ENCODE data around the gene COA6.

Gene COA6

DNA sequence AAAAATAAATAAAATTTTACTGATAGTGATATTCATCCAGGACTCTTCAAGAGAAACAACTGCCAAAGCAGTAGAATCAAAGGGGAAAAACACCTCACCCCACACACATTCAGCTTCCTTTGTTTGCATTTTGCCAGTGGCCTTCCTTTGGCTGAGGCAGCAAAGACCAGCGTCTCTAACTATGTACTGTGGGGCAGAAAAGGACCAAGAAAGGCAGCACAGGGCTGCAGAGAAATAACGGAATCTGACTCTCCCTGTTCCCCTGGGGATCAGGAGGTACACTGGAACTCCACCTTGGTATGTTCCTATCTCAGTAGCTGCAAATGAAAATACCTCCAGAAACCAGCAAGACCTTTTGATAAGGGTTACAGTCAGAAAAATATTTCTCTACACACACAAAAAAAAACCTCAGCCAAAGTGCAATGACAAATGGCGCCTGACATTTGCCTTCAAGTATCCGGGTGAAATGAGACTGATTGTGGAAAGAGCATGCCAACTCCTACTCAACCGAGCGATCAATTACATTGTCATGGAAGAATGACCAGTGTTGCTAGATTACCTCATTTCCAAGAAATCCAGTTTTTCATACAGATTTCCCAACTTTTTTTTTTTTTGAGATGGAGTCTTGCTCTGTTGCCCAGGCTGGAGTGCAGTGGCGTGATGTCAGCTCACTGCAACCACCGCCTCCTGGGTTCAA lies 54.8 kb downstream of the COA6 start:
- ATAC-seq, result no peak
- TF ChIP-seq ESRRG (CRISPR knock-in tag; IDR thresholded peaks at IDR 0.05) (no peak), ZNF565 (CRISPR knock-in tag; conservative IDR thresholded peaks at IDR 0.05; ENCODE audit: low read depth) (no peak)

DNA sequence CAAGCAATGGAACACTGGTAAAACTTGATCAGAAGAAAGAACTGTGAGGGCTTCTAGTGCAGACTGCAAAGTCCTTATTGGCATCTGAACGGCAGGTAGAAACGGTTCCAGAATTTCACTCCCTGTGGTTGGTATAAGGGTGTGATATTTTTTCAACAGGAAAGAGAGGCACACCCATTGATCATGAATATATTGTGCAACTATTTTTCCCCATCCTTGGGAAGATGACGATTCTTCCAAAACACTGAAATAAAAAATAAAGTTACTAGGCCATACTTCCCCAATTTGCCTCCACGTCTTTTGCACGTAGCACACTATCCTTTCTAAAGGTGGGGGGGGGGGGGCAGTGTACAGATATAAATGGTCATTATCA lies 56.2 kb downstream of the COA6 start:
- TF ChIP-seq, protein P1, sequence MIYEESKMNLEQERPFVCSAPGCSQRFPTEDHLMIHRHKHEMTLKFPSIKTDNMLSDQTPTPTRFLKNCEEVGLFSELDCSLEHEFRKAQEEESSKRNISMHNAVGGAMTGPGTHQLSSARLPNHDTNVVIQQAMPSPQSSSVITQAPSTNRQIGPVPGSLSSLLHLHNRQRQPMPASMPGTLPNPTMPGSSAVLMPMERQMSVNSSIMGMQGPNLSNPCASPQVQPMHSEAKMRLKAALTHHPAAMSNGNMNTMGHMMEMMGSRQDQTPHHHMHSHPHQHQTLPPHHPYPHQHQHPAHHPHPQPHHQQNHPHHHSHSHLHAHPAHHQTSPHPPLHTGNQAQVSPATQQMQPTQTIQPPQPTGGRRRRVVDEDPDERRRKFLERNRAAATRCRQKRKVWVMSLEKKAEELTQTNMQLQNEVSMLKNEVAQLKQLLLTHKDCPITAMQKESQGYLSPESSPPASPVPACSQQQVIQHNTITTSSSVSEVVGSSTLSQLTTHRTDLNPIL (CRISPR knock-in tag; IDR thresholded peaks at IDR 0.05; ENCODE audit: low read depth), result no peak
- no peak for ATAC-seq

DNA sequence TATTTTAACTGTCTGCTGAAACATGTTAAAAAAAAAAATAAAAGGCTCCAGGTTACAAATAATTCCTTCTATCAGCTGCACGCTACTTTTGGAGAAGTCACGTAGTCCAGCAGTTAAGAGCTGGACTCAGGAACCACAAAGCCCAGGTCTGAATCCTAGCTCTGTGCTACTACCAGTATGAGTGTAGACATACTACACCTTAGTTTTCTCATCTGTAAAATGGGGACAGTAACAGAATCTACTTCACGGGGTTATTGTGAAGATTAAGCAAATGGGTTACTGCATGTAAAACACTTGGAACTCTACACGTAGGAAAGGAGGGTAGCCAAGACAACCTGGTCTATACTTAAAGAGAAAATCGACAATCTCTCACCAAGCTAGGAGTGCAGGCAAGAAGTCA lies 57.4 kb downstream of the COA6 start:
- TF ChIP-seq RARB (CRISPR knock-in tag; IDR thresholded peaks at IDR 0.05) (no peak), PPARA (CRISPR knock-in tag; IDR thresholded peaks at IDR 0.05; ENCODE audit: borderline replicate concordance) (no peak), OSR1 (CRISPR knock-in tag; IDR thresholded peaks at IDR 0.05) (no peak)
- no peak for ATAC-seq

- ATAC-seq, result no peak
- TF ChIP-seq ZNF565 (CRISPR knock-in tag; conservative IDR thresholded peaks at IDR 0.05; ENCODE audit: low read depth) (no peak), ZFP3 (CRISPR knock-in tag; IDR thresholded peaks at IDR 0.05) (no peak), GLIS3 (CRISPR knock-in tag; IDR thresholded peaks at IDR 0.05) (no peak), ZNF70 (CRISPR knock-in tag; IDR thresholded peaks at IDR 0.05) (no peak), ZNF8 (CRISPR knock-in tag; IDR thresholded peaks at IDR 0.05) (no peak), PPARA (CRISPR knock-in tag; IDR thresholded peaks at IDR 0.05; ENCODE audit: borderline replicate concordance) (no peak), BACH2 (CRISPR knock-in tag; IDR thresholded peaks at IDR 0.05; ENCODE audit: borderline replicate concordance) (no peak), ESRRG (CRISPR knock-in tag; IDR thresholded peaks at IDR 0.05) (no peak), SNAI2 (CRISPR knock-in tag; IDR thresholded peaks at IDR 0.05) (no peak), ARNTL (CRISPR knock-in tag; IDR thresholded peaks at IDR 0.05; ENCODE audit: borderline replicate concordance, low read depth) (no peak)
- TF ChIP-seq, protein P2, sequence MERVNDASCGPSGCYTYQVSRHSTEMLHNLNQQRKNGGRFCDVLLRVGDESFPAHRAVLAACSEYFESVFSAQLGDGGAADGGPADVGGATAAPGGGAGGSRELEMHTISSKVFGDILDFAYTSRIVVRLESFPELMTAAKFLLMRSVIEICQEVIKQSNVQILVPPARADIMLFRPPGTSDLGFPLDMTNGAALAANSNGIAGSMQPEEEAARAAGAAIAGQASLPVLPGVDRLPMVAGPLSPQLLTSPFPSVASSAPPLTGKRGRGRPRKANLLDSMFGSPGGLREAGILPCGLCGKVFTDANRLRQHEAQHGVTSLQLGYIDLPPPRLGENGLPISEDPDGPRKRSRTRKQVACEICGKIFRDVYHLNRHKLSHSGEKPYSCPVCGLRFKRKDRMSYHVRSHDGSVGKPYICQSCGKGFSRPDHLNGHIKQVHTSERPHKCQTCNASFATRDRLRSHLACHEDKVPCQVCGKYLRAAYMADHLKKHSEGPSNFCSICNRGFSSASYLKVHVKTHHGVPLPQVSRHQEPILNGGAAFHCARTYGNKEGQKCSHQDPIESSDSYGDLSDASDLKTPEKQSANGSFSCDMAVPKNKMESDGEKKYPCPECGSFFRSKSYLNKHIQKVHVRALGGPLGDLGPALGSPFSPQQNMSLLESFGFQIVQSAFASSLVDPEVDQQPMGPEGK (CRISPR knock-in tag; IDR thresholded peaks at IDR 0.05; ENCODE audit: borderline replicate concordance), result no peak
- TF ChIP-seq, protein P3, sequence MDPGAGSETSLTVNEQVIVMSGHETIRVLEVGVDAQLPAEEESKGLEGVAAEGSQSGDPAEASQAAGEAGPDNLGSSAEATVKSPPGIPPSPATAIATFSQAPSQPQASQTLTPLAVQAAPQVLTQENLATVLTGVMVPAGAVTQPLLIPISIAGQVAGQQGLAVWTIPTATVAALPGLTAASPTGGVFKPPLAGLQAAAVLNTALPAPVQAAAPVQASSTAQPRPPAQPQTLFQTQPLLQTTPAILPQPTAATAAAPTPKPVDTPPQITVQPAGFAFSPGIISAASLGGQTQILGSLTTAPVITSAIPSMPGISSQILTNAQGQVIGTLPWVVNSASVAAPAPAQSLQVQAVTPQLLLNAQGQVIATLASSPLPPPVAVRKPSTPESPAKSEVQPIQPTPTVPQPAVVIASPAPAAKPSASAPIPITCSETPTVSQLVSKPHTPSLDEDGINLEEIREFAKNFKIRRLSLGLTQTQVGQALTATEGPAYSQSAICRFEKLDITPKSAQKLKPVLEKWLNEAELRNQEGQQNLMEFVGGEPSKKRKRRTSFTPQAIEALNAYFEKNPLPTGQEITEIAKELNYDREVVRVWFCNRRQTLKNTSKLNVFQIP (CRISPR knock-in tag; IDR thresholded peaks at IDR 0.05; ENCODE audit: borderline replicate concordance, low read depth), result no peak
- TF ChIP-seq, protein P4, sequence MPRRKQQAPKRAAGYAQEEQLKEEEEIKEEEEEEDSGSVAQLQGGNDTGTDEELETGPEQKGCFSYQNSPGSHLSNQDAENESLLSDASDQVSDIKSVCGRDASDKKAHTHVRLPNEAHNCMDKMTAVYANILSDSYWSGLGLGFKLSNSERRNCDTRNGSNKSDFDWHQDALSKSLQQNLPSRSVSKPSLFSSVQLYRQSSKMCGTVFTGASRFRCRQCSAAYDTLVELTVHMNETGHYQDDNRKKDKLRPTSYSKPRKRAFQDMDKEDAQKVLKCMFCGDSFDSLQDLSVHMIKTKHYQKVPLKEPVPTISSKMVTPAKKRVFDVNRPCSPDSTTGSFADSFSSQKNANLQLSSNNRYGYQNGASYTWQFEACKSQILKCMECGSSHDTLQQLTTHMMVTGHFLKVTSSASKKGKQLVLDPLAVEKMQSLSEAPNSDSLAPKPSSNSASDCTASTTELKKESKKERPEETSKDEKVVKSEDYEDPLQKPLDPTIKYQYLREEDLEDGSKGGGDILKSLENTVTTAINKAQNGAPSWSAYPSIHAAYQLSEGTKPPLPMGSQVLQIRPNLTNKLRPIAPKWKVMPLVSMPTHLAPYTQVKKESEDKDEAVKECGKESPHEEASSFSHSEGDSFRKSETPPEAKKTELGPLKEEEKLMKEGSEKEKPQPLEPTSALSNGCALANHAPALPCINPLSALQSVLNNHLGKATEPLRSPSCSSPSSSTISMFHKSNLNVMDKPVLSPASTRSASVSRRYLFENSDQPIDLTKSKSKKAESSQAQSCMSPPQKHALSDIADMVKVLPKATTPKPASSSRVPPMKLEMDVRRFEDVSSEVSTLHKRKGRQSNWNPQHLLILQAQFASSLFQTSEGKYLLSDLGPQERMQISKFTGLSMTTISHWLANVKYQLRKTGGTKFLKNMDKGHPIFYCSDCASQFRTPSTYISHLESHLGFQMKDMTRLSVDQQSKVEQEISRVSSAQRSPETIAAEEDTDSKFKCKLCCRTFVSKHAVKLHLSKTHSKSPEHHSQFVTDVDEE (CRISPR knock-in tag; IDR thresholded peaks at IDR 0.05), result no peak
Measured at GRCh38 chr1:234431255-234431654, 58.0 kb downstream of the COA6 start.

GRCh38 chr1:234433563-234434285 lies 60.5 kb downstream of the COA6 start:
- TF ChIP-seq ZFP3 (CRISPR knock-in tag; IDR thresholded peaks at IDR 0.05) (no peak), SNAI2 (CRISPR knock-in tag; IDR thresholded peaks at IDR 0.05) (no peak), ZNF70 (CRISPR knock-in tag; IDR thresholded peaks at IDR 0.05) (no peak), BACH2 (CRISPR knock-in tag; IDR thresholded peaks at IDR 0.05; ENCODE audit: borderline replicate concordance) (no peak), CSDC2 (CRISPR knock-in tag; IDR thresholded peaks at IDR 0.05) (no peak)
- TF ChIP-seq, protein P2 (CRISPR knock-in tag; IDR thresholded peaks at IDR 0.05; ENCODE audit: borderline replicate concordance), result no peak

More at GRCh38 chr1:234433563-234434285, 60.5 kb downstream of the COA6 start:
- ATAC-seq, result 0 out of 3 replicates have a peak, but pooled peaks have one; percentile 15
